HG02763 (cell line): ENCODE data around the gene POLR3E.
A peak's percentile ranks its signal among the peaks of the same experiment; 100 is the strongest.
"Not testable (repeated sequence)": the region's sequence is repeated elsewhere in the genome, so short reads cannot be mapped to it uniquely, and the experiment has no call there.

Experiments
- ATAC-seq: cut with Tn5 transposase; IDR thresholded peaks from one replicate; pipeline ENCODE4 v1.9.1; 2021; ENCODE audit warnings: mild to moderate bottlenecking, moderate library complexity; ENCODE audit not compliant: unreplicated experiment

Gene POLR3E

GRCh38 chr16:22292320-22292719, 4.9 kb upstream of the POLR3E start:
- no peak for ATAC-seq

- ATAC-seq, result no peak
Observed at GRCh38 chr16:22293137-22294106, 3.8 kb upstream of the POLR3E start.

- ATAC-seq, result no peak
Observed at GRCh38 chr16:22296225-22297113, 740 bp upstream of the POLR3E start.

- peak; percentile 25 for ATAC-seq
Observed at GRCh38 chr16:22297871-22298733, 893 bp downstream of the POLR3E start.

GRCh38 chr16:22299036-22299435, 1.8 kb downstream of the POLR3E start:
- ATAC-seq, result no peak

- ATAC-seq, result no peak
Observed at GRCh38 chr16:22300427-22301071, 3.3 kb downstream of the POLR3E start.

- ATAC-seq, result not testable (repeated sequence)
Observed at GRCh38 chr16:22301423-22301822, 4.2 kb downstream of the POLR3E start.

GRCh38 chr16:22302776-22303363, 5.7 kb downstream of the POLR3E start:
- no peak for ATAC-seq

GRCh38 chr16:22304411-22304810, 7.2 kb downstream of the POLR3E start:
- ATAC-seq, result no peak

- ATAC-seq, result no peak
Observed at GRCh38 chr16:22306788-22307187, 9.6 kb downstream of the POLR3E start.

GRCh38 chr16:22307838-22308237, 10.6 kb downstream of the POLR3E start:
- ATAC-seq, result no peak

- ATAC-seq, result no peak
Observed at GRCh38 chr16:22308824-22309520, 11.8 kb downstream of the POLR3E start.

- ATAC-seq, result no peak
Observed at GRCh38 chr16:22311520-22311919, 14.3 kb downstream of the POLR3E start.

- ATAC-seq, result no peak
Observed at GRCh38 chr16:22312897-22313781, 15.9 kb downstream of the POLR3E start.

GRCh38 chr16:22313876-22314470, 16.8 kb downstream of the POLR3E start:
- no peak for ATAC-seq

GRCh38 chr16:22314661-22315626, 17.7 kb downstream of the POLR3E start:
- ATAC-seq, result no peak

- ATAC-seq, result no peak
Observed at GRCh38 chr16:22315979-22316378, 18.8 kb downstream of the POLR3E start.
